C4-2B (cell line): ENCODE results near the gene TYW5.

Source experiments
- ZFX ChIP-seq: fragments of 450-650 bp; IDR thresholded peaks from 2 replicates; pipeline ENCODE4 v1.6.1; 2017
- TF ChIP-seq, protein P1 (sequence below): fragments of 450-650 bp; conservative IDR thresholded peaks from 2 replicates; pipeline ENCODE4 v1.5.1; 2017; ENCODE audit warnings: mild to moderate bottlenecking

DNA sequence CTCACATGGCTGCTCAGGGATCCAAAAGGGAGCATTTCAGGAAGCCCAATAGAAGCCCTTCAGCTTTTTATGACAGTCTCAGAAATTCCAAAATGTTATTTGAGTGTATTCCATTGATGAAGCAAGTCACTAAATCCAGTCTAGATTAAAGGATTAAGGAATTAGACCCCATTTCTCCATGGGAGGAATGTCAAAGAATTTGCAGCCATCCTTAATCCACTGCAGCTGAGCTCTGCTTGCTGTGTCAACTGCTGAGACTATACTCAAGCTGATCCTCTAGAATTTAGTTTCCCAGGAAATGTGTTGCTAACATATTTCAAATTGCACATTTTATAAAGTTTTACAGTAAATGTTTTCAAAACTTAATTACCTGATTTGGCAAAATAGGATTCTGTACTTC is 72.6 kb downstream of the TYW5 start:
- TF ChIP-seq, protein P1, sequence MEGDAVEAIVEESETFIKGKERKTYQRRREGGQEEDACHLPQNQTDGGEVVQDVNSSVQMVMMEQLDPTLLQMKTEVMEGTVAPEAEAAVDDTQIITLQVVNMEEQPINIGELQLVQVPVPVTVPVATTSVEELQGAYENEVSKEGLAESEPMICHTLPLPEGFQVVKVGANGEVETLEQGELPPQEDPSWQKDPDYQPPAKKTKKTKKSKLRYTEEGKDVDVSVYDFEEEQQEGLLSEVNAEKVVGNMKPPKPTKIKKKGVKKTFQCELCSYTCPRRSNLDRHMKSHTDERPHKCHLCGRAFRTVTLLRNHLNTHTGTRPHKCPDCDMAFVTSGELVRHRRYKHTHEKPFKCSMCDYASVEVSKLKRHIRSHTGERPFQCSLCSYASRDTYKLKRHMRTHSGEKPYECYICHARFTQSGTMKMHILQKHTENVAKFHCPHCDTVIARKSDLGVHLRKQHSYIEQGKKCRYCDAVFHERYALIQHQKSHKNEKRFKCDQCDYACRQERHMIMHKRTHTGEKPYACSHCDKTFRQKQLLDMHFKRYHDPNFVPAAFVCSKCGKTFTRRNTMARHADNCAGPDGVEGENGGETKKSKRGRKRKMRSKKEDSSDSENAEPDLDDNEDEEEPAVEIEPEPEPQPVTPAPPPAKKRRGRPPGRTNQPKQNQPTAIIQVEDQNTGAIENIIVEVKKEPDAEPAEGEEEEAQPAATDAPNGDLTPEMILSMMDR, result no peak
- no peak for TF ChIP-seq ZFX
